NCI-H345 (cell line): ENCODE measurements around the gene TRIM10.
"Not testable (repeated sequence)": the region's sequence is repeated elsewhere in the genome, so short reads cannot be mapped to it uniquely, and the experiment has no call there.

Experiments
- DNase-seq: peaks from one replicate; lab custom pipeline; 2025; lab: John Stamatoyannopoulos, UW

TRIM10 gene

DNA sequence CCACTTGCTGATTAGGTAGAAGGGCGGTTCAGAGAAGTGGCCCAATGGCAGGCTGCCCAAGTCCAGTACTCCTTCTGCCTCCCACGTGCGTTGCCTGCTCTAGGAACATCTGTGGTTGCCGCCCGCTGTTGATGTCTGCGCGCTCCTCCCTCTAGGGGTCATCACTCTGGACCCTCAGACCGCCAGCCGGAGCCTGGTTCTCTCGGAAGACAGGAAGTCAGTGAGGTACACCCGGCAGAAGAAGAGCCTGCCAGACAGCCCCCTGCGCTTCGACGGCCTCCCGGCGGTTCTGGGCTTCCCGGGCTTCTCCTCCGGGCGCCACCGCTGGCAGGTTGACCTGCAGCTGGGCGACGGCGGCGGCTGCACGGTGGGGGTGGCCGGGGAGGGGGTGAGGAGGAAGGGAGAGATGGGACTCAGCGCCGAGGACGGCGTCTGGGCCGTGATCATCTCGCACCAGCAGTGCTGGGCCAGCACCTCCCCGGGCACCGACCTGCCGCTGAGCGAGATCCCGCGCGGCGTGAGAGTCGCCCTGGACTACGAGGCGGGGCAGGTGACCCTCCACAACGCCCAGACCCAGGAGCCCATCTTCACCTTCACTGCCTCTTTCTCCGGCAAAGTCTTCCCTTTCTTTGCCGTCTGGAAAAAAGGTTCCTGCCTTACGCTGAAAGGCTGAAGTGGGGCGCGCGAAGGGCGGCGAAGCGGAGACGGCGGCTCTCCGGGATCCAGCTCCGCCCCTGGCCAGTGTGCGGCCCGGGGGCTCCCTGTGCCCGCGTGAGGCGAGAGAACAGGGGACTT, 10.9 kb upstream of the TRIM10 start:
- no peak for DNase-seq

DNA sequence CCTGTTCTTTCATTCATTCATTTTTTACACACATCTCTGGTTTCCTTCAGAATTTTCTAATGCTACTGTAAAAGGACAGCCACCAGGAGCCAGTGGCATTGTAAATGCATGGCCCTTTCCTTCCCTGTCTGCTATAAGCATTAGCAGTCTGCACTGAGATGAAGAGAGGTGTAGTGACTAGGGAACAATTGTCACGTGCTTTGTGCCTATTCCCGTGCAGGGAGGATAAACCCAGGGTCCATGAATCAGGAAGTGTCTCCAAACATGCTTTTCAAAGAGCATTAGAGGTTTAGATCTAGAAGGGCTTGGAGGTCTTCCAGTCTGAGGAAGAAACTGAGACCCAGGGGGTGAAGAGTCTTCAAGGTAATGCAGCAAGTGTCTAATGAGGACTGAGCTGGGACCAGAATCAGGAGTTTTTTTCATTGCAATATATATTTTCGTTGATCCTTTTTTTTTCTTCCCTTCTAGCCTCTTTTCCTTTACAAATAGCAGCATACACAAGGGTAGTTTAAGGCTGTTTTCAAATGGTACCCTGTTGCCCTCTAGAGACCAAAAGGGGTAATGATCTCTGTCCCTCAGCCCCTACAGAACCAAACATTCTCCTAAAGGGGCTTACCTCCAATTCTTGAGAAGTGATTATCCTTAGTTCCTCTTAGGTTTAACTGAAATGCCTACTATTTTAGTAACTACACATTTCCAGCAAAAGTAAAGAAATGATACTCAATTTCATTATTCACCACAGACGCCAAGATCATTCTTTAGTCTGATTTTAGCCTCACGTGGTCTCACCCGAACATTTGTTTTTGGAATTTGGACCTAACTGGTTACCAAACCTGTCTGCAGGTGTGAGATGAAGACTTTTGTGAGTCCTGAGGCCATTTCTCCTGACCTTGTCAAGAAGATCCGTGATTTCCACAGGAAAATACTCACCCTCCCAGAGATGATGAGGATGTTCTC, 8.9 kb upstream of the TRIM10 start:
- peak; percentile 20 for DNase-seq

DNA sequence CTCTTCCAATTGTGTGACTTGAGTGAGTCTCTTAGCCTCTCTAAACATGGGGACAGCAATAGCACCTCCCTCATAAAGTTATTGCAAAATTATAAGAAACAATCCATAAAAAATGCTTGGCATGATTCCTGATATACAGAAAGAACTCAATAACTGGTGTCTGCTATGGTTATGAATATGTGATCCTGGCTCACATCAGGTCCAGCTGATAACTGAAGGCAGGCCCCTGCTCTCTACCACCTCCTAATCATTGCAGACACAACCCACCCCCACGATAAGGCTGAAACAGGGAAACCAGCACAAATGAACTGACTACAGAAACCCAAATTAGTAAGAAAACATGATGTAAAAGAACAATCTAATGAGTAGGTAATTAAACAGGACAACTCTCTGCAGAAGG, 7.7 kb upstream of the TRIM10 start:
- DNase-seq = no peak

DNA sequence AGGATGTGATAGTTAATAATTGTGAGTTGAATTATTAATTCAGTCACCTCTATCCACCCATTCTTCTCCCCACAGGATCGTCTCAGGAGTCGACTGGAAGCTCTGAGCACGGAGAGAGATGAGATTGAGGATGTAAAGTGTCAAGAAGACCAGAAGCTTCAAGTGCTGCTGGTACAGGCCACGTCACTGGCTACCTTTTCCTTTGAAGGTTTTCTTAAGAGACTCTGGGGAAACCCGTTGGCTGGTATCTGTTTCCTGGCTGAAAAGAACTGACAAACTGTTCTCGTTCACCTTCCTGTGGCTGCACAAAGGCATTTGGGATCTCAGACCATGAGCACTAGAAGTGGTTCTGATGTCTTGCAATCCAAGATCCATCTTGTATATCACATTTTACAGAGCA, 6.1 kb upstream of the TRIM10 start:
- no peak for DNase-seq

DNA sequence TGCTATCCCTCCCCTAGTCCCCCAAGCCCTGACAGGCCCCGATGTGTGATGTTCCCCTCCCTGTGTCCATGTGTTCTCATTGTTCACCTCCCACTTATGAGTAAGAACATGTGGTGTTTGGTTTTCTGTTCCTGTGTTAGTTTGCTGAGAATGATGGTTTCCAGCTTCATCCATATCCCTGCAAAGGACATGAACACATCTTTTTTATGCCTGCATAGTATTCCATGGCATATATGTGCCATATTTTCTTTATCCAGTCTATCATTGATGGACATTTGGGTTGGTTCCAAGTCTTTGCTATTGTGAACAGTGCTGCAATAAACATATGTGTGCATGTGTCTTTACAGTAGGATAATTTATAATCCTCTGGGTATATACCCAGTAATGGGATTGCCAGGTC, 4.2 kb upstream of the TRIM10 start:
- not testable (repeated sequence) for DNase-seq

DNA sequence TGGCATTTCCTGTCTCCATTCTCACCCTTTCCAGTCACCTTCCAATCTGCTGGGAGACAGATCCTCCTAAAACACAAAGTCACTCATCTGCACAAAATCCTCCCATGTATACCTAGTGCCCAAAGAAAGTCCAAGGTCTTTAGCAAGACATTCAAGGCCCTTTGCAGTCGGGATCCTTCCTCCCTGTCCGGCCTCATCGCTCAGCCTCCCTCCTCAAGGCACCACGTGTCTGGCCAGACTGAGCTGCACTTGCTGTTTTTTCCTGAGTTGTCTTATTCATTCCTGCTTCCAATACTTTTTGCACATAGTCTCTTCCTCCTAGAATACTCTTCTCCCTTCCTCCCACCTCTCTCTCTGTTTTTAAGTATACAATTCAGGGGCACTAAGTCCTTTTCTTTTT, 3.7 kb upstream of the TRIM10 start:
- no peak for DNase-seq

DNA sequence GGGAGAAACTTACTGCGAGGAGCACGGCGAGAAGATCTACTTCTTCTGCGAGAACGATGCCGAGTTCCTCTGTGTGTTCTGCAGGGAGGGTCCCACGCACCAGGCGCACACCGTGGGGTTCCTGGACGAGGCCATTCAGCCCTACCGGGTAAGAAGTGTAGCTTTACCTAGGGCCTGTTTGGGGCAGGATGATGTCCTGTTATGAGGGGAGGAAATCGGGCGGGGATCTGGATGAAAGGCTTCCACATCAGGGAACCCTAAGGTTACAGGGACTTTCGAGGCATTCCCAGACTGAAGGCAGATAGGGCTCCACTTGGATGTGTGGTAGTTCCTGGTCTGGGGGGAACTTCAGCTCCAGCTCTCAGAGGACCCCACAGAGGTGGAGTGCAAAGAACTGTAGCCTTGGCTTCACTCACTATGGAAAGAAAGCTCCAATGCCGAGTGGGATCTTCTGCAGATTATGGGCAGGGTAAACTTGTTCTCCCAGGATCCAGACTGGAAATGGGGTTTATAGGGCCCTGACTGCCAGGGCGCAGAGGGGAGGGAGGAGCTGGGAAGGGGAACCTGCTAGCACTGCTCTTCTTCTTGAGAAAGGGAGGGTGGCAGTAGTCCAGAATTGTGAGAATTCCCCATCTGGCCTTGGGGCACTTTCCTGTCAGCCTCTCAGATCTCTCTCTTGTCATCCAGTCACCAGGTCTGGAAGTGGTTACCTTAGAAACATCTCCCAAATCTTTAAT, 3.1 kb upstream of the TRIM10 start:
- DNase-seq = no peak

DNA sequence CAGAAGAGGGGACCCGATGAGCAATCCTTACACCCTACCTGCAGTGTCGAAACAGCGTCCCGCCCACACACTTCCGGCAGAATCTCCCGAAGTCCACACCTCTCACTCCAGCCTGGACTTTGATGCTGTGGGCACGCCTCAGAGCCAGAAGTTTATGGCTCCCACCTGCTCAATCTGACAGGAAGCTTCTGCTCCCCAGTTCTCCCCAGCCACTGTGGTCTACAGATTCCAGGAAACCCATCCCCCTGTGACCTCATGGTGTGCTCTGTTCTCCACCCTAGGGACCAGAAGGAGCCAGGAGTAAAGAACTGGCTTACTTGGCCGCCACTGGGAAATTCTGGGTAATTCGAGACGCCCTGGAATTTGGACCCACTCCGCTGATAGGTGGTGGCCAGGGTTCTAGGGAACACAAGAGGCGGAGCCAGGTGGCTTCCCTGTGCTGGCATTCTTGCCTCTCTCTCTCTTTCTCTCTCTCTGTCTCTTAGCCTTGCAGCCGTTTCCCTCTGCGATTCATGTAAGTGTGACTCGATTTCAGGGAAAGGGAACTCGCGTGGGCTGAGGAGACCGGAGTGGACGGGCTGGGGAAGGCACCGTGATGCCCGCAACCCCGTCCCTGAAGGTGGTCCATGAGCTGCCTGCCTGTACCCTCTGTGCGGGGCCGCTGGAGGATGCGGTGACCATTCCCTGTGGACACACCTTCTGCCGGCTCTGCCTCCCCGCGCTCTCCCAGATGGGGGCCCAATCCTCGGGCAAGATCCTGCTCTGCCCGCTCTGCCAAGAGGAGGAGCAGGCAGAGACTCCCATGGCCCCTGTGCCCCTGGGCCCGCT, 2.3 kb upstream of the TRIM10 start, which contains the start of gene TRIM15:
TSS of gene TRIM15 (plus strand) at position 457 of the 828 bp plus-strand sequence. CDS start at position 596, 139 bp downstream.
- no peak for DNase-seq

DNA sequence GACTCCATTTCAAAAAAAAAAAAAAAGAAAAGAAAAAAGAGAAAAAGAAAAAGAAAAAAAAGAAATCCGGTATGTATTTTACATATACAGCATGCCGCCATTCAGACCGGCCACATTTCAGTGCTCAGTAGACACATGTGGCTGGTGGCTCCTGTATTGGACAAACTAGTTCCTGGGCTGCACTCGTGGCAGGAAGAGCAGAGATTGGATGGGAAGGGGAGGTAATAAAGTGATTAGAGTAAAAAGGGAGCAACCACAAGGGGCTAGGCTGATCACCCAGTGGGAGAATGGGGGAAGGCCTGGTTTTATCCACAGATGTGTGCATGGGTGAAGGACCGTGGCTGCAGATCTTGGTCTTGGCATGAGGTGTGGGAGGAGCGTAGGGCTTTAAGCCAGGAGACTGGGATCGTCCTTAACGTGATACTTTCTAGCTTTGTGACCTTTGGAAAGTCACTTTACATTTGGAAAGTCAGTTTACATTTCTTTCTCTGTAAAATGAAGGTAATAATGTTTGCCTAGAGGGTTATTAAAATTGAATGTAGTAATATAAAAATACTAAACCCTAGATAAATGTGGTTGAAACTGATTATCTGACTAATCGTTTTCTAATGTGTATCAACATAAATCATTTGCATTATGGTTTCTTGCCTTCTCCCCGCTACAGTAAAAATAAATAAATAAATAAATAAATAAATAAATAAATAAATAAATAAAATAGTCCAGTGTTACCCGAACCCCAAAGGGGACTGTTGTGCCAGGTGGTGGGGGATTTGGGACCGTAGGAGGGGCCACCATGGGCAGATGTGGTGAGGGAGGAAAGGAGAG, 1.5 kb upstream of the TRIM10 start:
- no peak for DNase-seq

DNA sequence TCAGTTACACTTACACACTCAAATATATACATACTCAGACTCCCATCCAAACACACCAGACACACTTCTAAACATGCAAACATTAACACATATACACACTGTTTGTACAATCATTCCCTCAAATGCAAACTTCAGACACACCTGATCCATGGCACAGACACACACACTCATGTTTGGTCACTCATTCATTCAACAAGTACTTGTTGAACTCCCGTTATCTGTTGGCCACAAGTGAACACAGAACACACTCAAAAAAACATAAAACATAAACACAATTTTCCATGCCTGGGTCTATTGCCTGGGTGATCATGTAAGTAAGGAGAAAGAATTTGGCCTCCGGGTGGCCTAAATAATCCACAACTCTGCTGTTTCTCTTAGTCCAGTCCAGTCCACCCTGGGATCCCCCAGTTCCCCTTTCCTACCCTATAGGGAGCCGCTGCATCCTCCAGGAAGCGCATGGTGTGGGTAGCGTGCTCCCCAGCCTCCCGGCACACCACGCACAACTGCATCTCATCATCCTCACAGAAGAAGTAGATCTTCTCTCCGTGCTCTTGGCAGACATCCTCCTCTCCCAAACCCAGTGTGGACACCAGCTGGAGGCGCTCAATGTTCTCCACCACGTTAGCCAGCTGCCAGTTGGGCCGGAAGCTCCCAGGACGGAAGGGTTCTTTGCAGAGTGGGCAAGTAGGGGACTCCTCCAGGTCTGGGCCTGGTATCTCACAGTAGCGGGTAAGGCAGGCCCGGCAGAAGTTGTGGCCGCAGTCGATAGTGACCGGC, 815 bp downstream of the TRIM10 start:
- DNase-seq = no peak

DNA sequence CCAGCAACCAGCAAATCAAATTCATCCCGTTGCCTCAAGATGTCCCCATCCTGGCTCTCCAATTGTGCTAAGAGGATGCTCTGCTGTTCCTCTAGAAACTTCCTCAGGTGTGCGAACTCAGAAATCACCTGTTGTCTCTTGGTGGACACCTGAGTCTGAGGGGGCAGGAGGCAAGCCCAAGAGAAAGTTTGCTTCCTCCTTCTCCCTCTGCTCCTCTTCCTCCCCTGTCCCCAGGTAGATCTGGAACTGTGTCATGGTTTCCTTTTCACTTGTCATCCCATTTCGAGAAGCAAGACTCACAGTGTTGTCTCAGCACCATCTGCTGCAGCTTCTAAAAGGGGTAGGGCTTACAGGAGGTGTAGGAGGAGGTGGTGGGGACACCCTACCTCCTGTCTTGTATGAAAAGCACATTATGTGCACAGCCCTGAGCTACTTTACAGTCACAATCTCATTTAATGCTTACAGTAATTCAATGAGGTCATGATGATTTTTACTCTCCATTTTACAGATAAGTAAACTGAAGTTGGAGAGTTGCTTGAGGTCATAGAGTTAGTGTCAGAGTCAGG, 2.5 kb downstream of the TRIM10 start:
- no peak for DNase-seq

DNA sequence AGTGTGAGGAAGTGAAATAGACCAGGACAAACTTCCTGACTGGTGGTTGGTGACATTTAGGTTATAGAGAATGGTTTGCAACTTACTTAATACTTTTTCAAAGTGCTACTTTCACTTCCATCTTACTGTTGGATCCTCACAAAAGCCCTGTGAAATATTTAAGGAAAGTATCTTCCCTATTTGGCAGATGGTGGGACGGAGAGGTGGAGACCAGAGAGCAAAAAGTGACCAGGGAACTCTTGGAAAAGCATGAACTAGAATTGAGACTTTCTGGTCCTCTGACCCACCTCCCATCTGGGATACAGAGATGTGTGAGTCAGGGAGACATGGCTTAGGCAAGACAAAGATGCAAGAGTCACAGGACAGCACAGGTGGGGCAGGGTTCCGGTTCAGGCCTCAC, 3.0 kb downstream of the TRIM10 start:
- no peak for DNase-seq

DNA sequence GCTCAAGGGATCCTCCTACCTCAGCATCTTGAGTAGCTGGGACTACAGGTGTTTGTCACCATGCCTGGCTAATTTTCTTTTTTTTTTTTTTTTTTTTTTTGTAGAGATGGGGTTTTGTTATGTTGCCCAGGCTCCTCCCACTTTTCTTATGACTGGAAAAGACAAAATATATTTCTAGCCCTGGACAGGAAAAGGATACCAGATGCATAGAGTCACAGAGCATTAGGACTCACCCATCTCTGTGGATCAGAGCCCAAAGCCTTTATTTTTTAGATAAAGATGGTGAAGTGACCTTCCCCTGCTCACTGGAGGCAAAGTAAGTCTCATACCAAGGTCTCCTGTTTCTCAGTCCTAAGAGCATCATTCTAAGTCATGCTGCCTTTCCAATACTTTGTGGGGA, 3.4 kb downstream of the TRIM10 start:
- DNase-seq = no peak

DNA sequence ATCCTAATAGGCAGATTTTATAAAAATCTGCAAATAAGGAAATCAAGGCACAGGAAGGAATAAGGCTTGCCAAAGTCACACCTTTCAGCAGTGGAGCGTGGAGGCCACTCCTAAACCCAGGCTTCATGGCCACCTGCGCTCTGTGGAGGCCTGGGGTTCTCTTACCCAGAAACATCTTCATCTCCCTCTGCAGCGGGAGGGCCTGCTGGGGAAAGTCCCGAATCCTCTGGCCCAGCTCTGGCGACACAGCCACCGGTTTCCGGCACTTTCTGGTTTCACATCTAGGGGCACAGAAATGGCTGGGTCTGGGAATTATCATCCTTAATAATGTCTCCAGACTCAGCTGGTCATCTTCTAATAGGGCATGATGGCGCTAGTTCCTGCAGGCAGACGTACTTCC, 4.2 kb downstream of the TRIM10 start:
- DNase-seq = no peak

DNA sequence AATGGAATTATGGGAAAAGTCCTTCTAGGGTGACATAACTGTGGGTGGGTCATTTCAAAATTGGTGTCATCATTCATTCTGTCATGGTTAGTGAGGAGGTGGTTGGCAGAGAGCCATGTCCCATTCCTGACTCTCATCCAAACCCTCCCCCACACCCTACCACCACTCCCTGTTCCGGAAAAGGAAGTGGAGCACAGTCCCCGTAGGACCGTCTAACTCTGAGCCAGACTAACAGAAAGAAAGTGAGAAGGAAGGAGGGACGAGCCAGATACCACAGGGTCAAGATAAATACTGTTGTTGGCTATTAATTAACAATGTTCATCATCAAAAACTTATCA, 4.8 kb downstream of the TRIM10 start:
- no peak for DNase-seq

DNA sequence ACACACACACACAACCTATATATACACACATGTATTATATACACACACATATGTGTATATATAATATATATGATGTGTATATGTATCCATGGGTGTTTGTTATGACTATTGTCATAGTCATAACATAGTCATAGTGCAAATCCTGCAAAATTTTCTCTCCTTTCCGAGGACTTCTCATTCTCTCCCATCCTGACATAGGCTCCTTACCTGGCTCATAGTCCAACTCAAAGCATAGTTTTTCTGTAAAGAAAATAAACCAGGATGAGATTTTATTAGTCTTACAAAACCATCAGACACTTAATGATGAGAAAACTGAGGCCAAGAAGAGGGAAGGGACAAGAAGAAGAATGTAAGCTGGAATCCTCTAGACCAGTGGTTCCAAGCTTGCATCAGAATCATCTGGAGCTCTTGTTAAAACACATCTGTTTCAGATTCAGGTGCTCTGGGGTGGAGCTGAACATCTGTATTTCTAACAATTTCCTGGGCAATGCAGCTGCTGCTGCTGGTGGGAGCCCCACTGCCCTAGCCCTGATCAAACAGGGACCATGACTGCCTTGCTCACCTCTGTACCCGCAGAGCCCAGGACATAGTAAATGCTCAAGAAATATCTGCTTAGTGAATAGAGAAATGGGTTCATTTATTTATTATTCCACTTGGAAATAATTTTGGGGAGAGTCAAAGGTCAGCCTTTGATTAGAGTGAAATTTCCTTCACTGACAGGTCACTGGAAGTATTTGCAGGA, 5.3 kb downstream of the TRIM10 start:
- DNase-seq = no peak

DNA sequence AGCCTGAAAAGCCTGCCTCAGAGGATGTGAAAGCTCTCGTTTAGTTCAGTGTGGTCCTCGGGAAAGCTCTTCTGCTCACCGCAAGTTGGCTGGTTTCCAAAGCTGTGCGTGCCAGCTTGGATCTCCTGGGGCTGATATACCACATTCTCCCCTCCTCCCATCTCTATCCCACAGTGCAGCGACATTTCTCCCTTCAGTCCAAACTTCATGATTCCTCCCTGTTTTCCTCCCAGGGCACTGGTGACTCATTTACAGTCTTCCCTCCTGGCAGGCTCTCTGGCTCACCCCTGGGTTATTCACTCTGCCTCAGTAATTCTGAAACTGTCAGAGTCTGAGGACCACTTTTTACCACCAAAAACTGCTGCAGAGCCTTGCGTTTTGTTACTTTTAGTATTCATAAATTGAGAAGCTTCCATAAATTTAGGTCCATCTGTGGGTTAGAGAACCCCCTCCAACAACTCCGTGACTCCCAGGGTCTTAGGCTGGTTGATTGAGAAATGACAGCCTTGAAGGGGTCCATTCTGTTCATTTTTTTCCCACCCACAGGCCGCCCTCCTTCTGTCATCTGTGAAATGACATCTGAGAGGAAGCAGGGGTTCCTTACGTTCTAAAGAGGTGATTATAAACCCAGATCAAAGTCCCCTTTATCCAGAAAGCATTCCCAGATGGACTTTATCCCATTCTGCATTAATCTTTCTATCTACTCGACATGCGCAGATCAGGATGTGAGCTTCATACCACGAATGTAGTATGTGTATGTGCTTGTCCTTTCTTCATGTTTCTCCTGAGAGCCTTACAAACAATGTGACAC, 6.1 kb downstream of the TRIM10 start:
- peak; percentile 46 for DNase-seq

DNA sequence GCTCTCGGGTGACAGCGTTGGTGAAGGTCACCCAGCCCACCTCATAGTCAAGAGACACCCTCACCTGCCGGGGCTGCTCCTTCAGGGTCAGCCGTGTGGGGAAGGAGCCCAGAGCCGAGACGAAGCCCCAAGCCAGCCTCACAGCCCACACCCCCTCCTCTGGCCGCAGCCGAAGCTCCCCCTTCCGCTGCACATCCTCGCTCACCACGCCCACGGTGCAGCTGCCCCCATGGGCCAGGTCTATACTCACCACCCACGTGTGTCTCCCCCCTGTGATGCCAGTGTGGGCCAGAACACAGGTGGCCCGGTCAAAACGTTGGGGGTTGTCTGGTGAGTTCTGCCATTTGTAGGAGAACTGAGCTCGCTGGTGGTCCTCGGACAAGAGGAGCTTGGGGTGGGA, 7.0 kb downstream of the TRIM10 start:
- no peak for DNase-seq
